ENCODE results near the gene ELAVL3.

DNA sequence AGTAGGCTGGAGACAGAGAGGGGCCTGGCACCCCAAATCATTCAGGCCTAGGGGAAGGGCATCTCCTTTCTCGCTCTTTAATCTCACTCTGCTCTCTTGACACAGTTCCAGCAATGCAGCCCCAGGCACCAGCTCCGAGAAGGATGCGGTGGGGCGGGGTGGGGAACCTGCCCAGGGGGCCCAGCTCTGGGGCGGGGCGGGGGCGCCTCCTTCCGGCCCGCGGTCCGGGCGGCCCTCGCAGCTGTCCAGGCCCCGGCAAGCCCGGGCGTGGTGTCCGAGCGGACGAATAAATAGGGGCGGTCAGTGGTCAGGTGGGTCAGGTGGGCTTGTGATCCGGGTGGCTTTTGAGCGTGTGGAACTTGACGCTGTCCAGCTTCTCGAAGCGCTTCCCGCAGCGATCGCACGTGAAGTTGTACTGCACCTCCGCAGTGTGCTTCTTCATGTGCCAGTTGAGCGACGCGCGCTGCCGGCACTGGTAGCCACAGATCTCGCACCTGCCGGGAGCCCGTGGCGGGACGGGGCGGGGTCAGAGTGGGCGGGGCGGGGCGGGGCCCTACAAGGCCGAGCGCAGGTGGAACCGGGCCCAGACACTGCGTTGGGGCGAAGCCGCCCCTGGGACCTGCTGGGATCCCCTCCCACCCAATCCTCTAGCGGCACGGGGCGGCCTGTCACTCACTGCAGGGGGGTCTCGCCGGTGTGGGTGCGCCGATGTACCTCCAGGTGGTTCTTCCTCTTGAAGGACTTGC is 2.7 kb upstream of the ELAVL3 start:
- TF ChIP-seq, protein P1, sequence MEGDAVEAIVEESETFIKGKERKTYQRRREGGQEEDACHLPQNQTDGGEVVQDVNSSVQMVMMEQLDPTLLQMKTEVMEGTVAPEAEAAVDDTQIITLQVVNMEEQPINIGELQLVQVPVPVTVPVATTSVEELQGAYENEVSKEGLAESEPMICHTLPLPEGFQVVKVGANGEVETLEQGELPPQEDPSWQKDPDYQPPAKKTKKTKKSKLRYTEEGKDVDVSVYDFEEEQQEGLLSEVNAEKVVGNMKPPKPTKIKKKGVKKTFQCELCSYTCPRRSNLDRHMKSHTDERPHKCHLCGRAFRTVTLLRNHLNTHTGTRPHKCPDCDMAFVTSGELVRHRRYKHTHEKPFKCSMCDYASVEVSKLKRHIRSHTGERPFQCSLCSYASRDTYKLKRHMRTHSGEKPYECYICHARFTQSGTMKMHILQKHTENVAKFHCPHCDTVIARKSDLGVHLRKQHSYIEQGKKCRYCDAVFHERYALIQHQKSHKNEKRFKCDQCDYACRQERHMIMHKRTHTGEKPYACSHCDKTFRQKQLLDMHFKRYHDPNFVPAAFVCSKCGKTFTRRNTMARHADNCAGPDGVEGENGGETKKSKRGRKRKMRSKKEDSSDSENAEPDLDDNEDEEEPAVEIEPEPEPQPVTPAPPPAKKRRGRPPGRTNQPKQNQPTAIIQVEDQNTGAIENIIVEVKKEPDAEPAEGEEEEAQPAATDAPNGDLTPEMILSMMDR (IDR thresholded peaks at IDR 0.05) = no peak
- TF ChIP-seq POLR2A (IDR thresholded peaks at IDR 0.05) = no peak
